GM12878 (cell line): ENCODE measurements around the gene OR4D2. TPM values are rescaled to one million over a fixed set of nuclear protein-coding genes. Genes with fewer than 3 reads are reported as not detected.

Experiments
- ATAC-seq: fragments of 200-7000 bp; cut with Tn5 transposase; 3 replicates; pipeline ENCODE4 v1.9.1; 2020; ENCODE audit warnings: mild to moderate bottlenecking, moderate library complexity
- BruUV-seq: library from RNA; stranded (reverse); fragments of 400-500 nt; replicated peaks from 2 replicates; lab custom pipeline; 2021; lab: Mats Ljungman, UMichigan
- CTCF ChIA-PET: fragments of 300-600 bp; sonication (Branson Sonifier 250); formaldehyde crosslinking; extraction: SDS; loops from one replicate; lab custom pipeline; 2021; ENCODE audit warnings: inconsistent platforms; lab: Yijun Ruan, JAX
- POLR2A ChIA-PET: fragments of 350-600 bp; formaldehyde crosslinking; extraction: SDS; loops from one replicate; lab custom pipeline; 2021; ENCODE audit warnings: inconsistent platforms; lab: Charles Lee
- RAD21 ChIA-PET: fragments of 300-600 bp; sonication (Branson Sonifier 250); formaldehyde crosslinking; loops from one replicate; lab custom pipeline; 2023; ENCODE audit warnings: antibody characterized with exemption; ENCODE audit not compliant: unreplicated experiment; lab: Charles Lee
- SMC1A ChIA-PET: fragments of 300-600 bp; sonication (Branson Sonifier 250); formaldehyde crosslinking; loops from one replicate; lab custom pipeline; 2023; ENCODE audit not compliant: unreplicated experiment, uncharacterized antibody; lab: Charles Lee
- DNase-seq: peaks from one replicate; pipeline ENCODE4 v3.0.0-alpha.2; 2011; ENCODE audit warnings: low read depth, low spot score
- FAIRE-seq: peaks from 3 replicates; lab custom pipeline; 2011; peaks lifted over from hg19 to GRCh38; lab: Jason Lieb, UNC
- H2AFZ ChIP-seq: 2 replicates; pipeline ENCODE4 v1.6.0; 2011; ENCODE audit warnings: low read depth, low read length, control low read depth; ENCODE audit not compliant: control insufficient read depth
- H3K27ac ChIP-seq: 2 replicates; pipeline ENCODE4 v1.5.1; 2011; ENCODE audit warnings: control low read depth; ENCODE audit not compliant: control insufficient read depth, insufficient read depth
- H3K27me3 ChIP-seq, 2 experiments: replicated peaks in 1 of 2; 2 replicates each; pipeline versions ENCODE4 v1.6.0 to v1.6.1; 2011; ENCODE audit warnings: low read length in 1 of 2; ENCODE audit not compliant: control insufficient read depth in 2 of 2, insufficient read depth in 2 of 2
- H3K36me3 ChIP-seq, 2 experiments: 2 replicates each; pipeline ENCODE4 v1.5.1; 2011; ENCODE audit warnings: low read length in 1 of 2; ENCODE audit not compliant: control insufficient read depth in 2 of 2, insufficient read depth in 2 of 2
- H3K4me1 ChIP-seq: 2 replicates; pipeline ENCODE4 v1.6.1; 2011; ENCODE audit warnings: mild to moderate bottlenecking, low read length, moderate library complexity, mixed read lengths; ENCODE audit not compliant: control insufficient read depth, insufficient read depth
- H3K4me2 ChIP-seq: 2 replicates; pipeline ENCODE4 v1.6.0; 2011; ENCODE audit warnings: control low read depth; ENCODE audit not compliant: control insufficient read depth, insufficient read depth
- H3K4me3 ChIP-seq: fragments of 200-600 bp; sonication (generic); 2 replicates; pipeline ENCODE4 v1.5.1; 2016
- H3K79me2 ChIP-seq: 2 replicates; pipeline ENCODE4 v1.6.0; 2011; ENCODE audit warnings: low read length; ENCODE audit not compliant: control insufficient read depth, insufficient read depth
- H3K9ac ChIP-seq: 2 replicates; pipeline ENCODE4 v1.8.0; 2011; ENCODE audit warnings: low read length, control low read depth, mixed read lengths; ENCODE audit not compliant: control insufficient read depth, insufficient read depth
- H3K9me3 ChIP-seq: replicated peaks from 3 replicates; pipeline ENCODE4 v1.5.1; 2011; ENCODE audit warnings: mild to moderate bottlenecking, low read length; ENCODE audit not compliant: control insufficient read depth, insufficient read depth
- H4K20me1 ChIP-seq: 2 replicates; pipeline ENCODE4 v1.6.0; 2011; ENCODE audit not compliant: control insufficient read depth, insufficient read depth
- RAD21 ChIP-seq: IDR thresholded peaks from 2 replicates; pipeline ENCODE4 v1.6.1; 2011; ENCODE audit warnings: mild to moderate bottlenecking, low read depth, low read length, moderate library complexity; ENCODE audit not compliant: insufficient read depth
- SMC3 ChIP-seq: IDR thresholded peaks from 2 replicates; pipeline ENCODE4 v1.6.1; 2011; ENCODE audit warnings: low read length, improper control_type of control experiment, borderline replicate concordance
- WGBS: methylation state at CpG from one replicate; pipeline ENCODE4 v1.1.6; 2016; ENCODE audit warnings: low lambda C conversion rate; ENCODE audit not compliant: insufficient replicate concordance, insufficient coverage; ENCODE audit errors: missing lambda C conversion rate; 5-methylcytosine and 5-hydroxymethylcytosine counted together
- in situ Hi-C: fragments of 300-500 bp; cut with MboI; formaldehyde crosslinking; loops from 9 replicates; pipeline ENCODE4 v1.14.3; 2018; ENCODE audit warnings: mixed read lengths
- intact Hi-C: fragments of 100-400 bp; cut with micrococcal nuclease; formaldehyde crosslinking; loops from one replicate; pipeline ENCODE4 v1.14.2; 2022; ENCODE audit not compliant: unreplicated experiment
- polyA plus RNA-seq, 11 experiments: library from polyadenylated mRNA; depleted of rRNA in 4 of 11; unstranded in 6 of 11; stranded (reverse) in 5 of 11; fragments of >200 nt; fragmentation: Nextera tagmentation in 4 of 11; fragmentation: Illumina TruSeq in 1 of 11; extraction: Ambion mirVana in 4 of 11; extraction: Trizol in 1 of 11; gene quantifications; 1 replicate in 1 of 11; 2 replicates in 10 of 11; pipeline versions ENCODE4 v1.2.1 to v1.2.3, GENCODE V29; 2011 to 2016; ENCODE audit warnings: inconsistent platforms in 2 of 11, missing spikeins in 2 of 11, low read depth in 1 of 11
- total RNA-seq, 4 experiments: library from RNA; depleted of rRNA in 3 of 4; stranded (reverse); fragments of >200 nt in 3 of 4; fragmentation: Illumina TruSeq in 1 of 4; extraction: Trizol in 1 of 4; gene quantifications; 2 replicates each; pipeline versions ENCODE4 v1.2.1 to v1.2.3, GENCODE V29; 2013 to 2021
- TF ChIP-seq, protein P1 (sequence below): fragments of 150-350 bp; IDR thresholded peaks from 2 replicates; pipeline ENCODE4 v1.6.1; 2016; ENCODE audit warnings: low read depth, low read length
- TF ChIP-seq, protein P2 (sequence below): IDR thresholded peaks from 2 replicates; pipeline ENCODE4 v1.6.1; 2012; ENCODE audit warnings: mild to moderate bottlenecking, low read depth, low read length
- TF ChIP-seq, protein P3 (sequence below), 3 experiments: IDR thresholded peaks in 2 of 3; conservative IDR thresholded peaks in 1 of 3; 2 replicates each; pipeline ENCODE4 v1.5.1; 2011; ENCODE audit warnings: low read depth in 3 of 3, low read length in 3 of 3, mild to moderate bottlenecking in 3 of 3, control low read depth in 2 of 3, moderate library complexity in 2 of 3, inconsistent platforms in 1 of 3, mixed read lengths in 1 of 3; ENCODE audit not compliant: control insufficient read depth in 2 of 3, insufficient read depth in 1 of 3; ENCODE audit errors: extremely low read depth in 1 of 3

The OR4D2 gene
- total and polyA plus RNA-seq, 10 of the 15 experiments (the other 5 are each of a cell fraction or from before 2014, with no cell fraction given), result 0.04 TPM; not detected in 9

DNA sequence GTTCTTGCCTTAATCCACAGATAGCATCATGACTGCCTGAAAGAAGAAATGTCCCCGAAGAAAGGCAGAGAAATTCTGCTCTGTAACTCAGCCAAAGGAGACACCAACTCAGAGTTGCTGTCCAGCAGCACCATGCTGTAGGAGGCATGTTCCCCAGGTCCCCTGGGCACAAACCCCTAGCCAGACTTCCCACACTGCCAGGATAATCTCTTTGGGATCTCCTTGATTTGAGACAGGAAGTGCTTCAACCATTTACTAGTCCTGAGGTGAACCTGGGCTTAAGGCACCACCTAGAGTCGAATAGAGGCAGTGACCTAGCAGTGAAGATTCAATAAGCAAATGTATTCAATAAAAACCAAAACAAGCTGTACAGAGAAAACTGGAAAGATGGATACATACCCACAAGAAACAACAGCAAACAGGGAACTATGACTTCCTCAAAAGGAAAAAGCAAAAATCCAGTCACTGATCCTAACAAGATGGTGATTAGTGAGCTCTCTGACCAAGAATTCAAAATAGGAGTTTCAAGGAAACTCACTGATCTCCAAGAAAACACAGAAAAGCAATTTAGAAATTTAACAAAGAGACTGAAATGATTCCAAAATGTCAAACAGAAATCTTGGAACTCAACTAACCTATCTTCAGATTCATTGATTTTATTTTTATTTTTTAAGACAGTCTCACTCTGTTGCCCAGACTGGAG lies 5.7 kb downstream of the OR4D2 start:
- Histone ChIP-seq H3K4me1 (no peaks in the 10 kb centered on the region), H2AFZ (no peak overlapping the region), H3K9ac (no peak overlapping the region), H3K4me2 (no peak overlapping the region), H3K36me3 (no peaks in the 10 kb centered on the region), H3K9me3 (no peaks in the 10 kb centered on the region), H3K4me3 (no peak overlapping the region), H3K27me3 (no peaks in the 10 kb centered on the region; a peak in 2 of 4 replicates), H4K20me1 (no peaks in the 10 kb centered on the region), H3K27ac (no peak overlapping the region), H3K79me2 (no peaks in the 10 kb centered on the region)
- TF ChIP-seq RAD21 (peak; percentile 56), SMC3 (peak; percentile 18; the same call in 1 of the 2 replicates)
- TF ChIP-seq, protein P1, sequence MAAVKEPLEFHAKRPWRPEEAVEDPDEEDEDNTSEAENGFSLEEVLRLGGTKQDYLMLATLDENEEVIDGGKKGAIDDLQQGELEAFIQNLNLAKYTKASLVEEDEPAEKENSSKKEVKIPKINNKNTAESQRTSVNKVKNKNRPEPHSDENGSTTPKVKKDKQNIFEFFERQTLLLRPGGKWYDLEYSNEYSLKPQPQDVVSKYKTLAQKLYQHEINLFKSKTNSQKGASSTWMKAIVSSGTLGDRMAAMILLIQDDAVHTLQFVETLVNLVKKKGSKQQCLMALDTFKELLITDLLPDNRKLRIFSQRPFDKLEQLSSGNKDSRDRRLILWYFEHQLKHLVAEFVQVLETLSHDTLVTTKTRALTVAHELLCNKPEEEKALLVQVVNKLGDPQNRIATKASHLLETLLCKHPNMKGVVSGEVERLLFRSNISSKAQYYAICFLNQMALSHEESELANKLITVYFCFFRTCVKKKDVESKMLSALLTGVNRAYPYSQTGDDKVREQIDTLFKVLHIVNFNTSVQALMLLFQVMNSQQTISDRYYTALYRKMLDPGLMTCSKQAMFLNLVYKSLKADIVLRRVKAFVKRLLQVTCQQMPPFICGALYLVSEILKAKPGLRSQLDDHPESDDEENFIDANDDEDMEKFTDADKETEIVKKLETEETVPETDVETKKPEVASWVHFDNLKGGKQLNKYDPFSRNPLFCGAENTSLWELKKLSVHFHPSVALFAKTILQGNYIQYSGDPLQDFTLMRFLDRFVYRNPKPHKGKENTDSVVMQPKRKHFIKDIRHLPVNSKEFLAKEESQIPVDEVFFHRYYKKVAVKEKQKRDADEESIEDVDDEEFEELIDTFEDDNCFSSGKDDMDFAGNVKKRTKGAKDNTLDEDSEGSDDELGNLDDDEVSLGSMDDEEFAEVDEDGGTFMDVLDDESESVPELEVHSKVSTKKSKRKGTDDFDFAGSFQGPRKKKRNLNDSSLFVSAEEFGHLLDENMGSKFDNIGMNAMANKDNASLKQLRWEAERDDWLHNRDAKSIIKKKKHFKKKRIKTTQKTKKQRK, result no peak
- TF ChIP-seq, protein P2, sequence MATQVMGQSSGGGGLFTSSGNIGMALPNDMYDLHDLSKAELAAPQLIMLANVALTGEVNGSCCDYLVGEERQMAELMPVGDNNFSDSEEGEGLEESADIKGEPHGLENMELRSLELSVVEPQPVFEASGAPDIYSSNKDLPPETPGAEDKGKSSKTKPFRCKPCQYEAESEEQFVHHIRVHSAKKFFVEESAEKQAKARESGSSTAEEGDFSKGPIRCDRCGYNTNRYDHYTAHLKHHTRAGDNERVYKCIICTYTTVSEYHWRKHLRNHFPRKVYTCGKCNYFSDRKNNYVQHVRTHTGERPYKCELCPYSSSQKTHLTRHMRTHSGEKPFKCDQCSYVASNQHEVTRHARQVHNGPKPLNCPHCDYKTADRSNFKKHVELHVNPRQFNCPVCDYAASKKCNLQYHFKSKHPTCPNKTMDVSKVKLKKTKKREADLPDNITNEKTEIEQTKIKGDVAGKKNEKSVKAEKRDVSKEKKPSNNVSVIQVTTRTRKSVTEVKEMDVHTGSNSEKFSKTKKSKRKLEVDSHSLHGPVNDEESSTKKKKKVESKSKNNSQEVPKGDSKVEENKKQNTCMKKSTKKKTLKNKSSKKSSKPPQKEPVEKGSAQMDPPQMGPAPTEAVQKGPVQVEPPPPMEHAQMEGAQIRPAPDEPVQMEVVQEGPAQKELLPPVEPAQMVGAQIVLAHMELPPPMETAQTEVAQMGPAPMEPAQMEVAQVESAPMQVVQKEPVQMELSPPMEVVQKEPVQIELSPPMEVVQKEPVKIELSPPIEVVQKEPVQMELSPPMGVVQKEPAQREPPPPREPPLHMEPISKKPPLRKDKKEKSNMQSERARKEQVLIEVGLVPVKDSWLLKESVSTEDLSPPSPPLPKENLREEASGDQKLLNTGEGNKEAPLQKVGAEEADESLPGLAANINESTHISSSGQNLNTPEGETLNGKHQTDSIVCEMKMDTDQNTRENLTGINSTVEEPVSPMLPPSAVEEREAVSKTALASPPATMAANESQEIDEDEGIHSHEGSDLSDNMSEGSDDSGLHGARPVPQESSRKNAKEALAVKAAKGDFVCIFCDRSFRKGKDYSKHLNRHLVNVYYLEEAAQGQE, result peak; percentile 69; the same call in 1 of the 2 replicates
- TF ChIP-seq, protein P3, sequence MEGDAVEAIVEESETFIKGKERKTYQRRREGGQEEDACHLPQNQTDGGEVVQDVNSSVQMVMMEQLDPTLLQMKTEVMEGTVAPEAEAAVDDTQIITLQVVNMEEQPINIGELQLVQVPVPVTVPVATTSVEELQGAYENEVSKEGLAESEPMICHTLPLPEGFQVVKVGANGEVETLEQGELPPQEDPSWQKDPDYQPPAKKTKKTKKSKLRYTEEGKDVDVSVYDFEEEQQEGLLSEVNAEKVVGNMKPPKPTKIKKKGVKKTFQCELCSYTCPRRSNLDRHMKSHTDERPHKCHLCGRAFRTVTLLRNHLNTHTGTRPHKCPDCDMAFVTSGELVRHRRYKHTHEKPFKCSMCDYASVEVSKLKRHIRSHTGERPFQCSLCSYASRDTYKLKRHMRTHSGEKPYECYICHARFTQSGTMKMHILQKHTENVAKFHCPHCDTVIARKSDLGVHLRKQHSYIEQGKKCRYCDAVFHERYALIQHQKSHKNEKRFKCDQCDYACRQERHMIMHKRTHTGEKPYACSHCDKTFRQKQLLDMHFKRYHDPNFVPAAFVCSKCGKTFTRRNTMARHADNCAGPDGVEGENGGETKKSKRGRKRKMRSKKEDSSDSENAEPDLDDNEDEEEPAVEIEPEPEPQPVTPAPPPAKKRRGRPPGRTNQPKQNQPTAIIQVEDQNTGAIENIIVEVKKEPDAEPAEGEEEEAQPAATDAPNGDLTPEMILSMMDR (IDR thresholded peaks at IDR 0.05 in 2 of 3, conservative IDR thresholded peaks at IDR 0.05 in 1 of 3; ENCODE audit: control insufficient read depth in 2 of 3, extremely low read depth in 1 of 3, insufficient read depth in 1 of 3, low read depth in 3 of 3, low read length in 3 of 3), result peak; percentile 49 to 57 (median 56); a peak in 5 of 6 replicates
- ChIA-PET POLR2A (no interaction called here), RAD21 (interaction anchor here (1.4 kb wide), 1 partner anchor 9 kb away, joined by 5 read pairs; no protein-coding TSS in a partner anchor), SMC1A (interaction anchor here (1.3 kb wide), 1 partner anchor 9 kb away, joined by 5 read pairs; no protein-coding TSS in a partner anchor), CTCF (interaction anchor here (0.7 to 1.5 kb wide), 8 partner anchors 9 to 280 kb away, joined by 3 to 5 read pairs (median 3); no protein-coding TSS in a partner anchor)
- peak; percentile 3 for DNase-seq
- WGBS, result 10% methylated on average over 2 of the region's 2 CpGs
- in situ Hi-C loops, result no loop called here
- ATAC-seq, result peak; percentile 78
- FAIRE-seq, result no peak
- BruUV-seq, result no TSS peak
- intact Hi-C loops, result loop anchor here (1.0 to 5.0 kb wide), 2 partner anchors 60 to 322 kb away; partner anchors contain the start of gene MRPS23
